K562 (cell line): Measurements from ENCODE around the gene LARP4B. TPM values are rescaled to one million over a fixed set of nuclear protein-coding genes. Genes with fewer than 3 reads are reported as not detected.

Experiments
- ATAC-seq: fragments of 200-7000 bp; cut with Tn5 transposase; 3 replicates; pipeline ENCODE4 v1.9.1; 2020; ENCODE audit warnings: moderate library complexity
- BruUV-seq: library from RNA; stranded (reverse); fragments of 400-500 nt; replicated peaks from 2 replicates; lab custom pipeline; 2021; lab: Mats Ljungman, UMichigan
- CTCF ChIA-PET: fragments of 300-600 bp; formaldehyde crosslinking; extraction: SDS; loops from one replicate; lab custom pipeline; 2021; ENCODE audit warnings: low intra/inter-chr PET ratio; lab: Yijun Ruan, JAX
- POLR2A ChIA-PET: fragments of 300-600, 350-650 bp; sonication (Branson Sonifier 250); formaldehyde crosslinking; extraction: SDS; loops from one replicate; lab custom pipeline; 2021; ENCODE audit warnings: antibody characterized with exemption, inconsistent platforms; lab: Yijun Ruan, JAX
- DNase-seq, 4 experiments: peaks; one replicate each; pipeline versions ENCODE4 v3.0.0 to v3.0.0-alpha.2; 2011 to 2018; ENCODE audit warnings: low spot score in 3 of 4, mixed read lengths in 3 of 4; ENCODE audit errors: extremely low read depth in 1 of 4
- FAIRE-seq: peaks from 2 replicates; lab custom pipeline; 2011; peaks lifted over from hg19 to GRCh38; lab: Jason Lieb, UNC
- H2AFZ ChIP-seq: 2 replicates; pipeline ENCODE4 v1.6.0; 2011; ENCODE audit warnings: low read depth, low read length, control low read depth, inconsistent platforms
- H3K27ac ChIP-seq: fragments of 200-600 bp; 3 replicates; pipeline ENCODE4 v1.8.0; 2011; ENCODE audit warnings: low read depth, mild to moderate bottlenecking, control low read depth, inconsistent platforms, low read length, moderate library complexity, mixed read lengths; ENCODE audit errors: extremely low read depth
- H3K27me3 ChIP-seq, 2 experiments: fragments of 300-600 bp in 1 of 2; 2 replicates in 1 of 2; 3 replicates in 1 of 2; pipeline versions ENCODE4 v1.6.0 to v1.8.0; 2011; ENCODE audit warnings: inconsistent platforms in 2 of 2, low read length in 2 of 2, mild to moderate bottlenecking in 1 of 2, mixed read lengths in 1 of 2, moderate library complexity in 1 of 2; ENCODE audit not compliant: control insufficient read depth in 2 of 2, insufficient read depth in 2 of 2
- H3K36me3 ChIP-seq: fragments of 300-600 bp; 3 replicates; pipeline ENCODE4 v1.8.0; 2011; ENCODE audit warnings: mild to moderate bottlenecking, low read length, inconsistent platforms; ENCODE audit not compliant: control insufficient read depth, insufficient read depth
- H3K4me1 ChIP-seq, 2 experiments: fragments of 200-600 bp in 1 of 2; replicated peaks in 1 of 2; 2 replicates in 1 of 2; 3 replicates in 1 of 2; pipeline versions ENCODE4 v1.5.1 to v1.8.0; 2011; ENCODE audit warnings: inconsistent platforms in 2 of 2, low read length in 2 of 2, mild to moderate bottlenecking in 1 of 2, mixed read lengths in 1 of 2, moderate library complexity in 1 of 2; ENCODE audit not compliant: control insufficient read depth in 2 of 2, insufficient read depth in 2 of 2
- H3K4me2 ChIP-seq: 2 replicates; pipeline ENCODE4 v1.6.1; 2011; ENCODE audit warnings: low read length, control low read depth, inconsistent platforms, mixed read lengths; ENCODE audit not compliant: insufficient read depth
- H3K4me3 ChIP-seq: fragments of 200-600 bp; sonication (generic), shearing (Covaris generic); 2 replicates; pipeline ENCODE4 v1.5.1; 2016; ENCODE audit warnings: control low read depth, inconsistent platforms
- H3K79me2 ChIP-seq: fragments of 200-600 bp; 3 replicates; pipeline ENCODE4 v1.8.0; 2011; ENCODE audit warnings: low read length, inconsistent platforms; ENCODE audit not compliant: control insufficient read depth, insufficient read depth
- H3K9ac ChIP-seq, 2 experiments: 2 replicates each; pipeline versions ENCODE4 v1.6.0 to v1.6.1; 2011; ENCODE audit warnings: low read depth in 2 of 2, low read length in 2 of 2, control low read depth in 1 of 2, inconsistent platforms in 1 of 2, mild to moderate bottlenecking in 1 of 2, mixed read lengths in 1 of 2; ENCODE audit not compliant: insufficient read depth in 1 of 2
- H3K9me1 ChIP-seq: one replicate; pipeline ENCODE4 v1.6.0; 2011; ENCODE audit warnings: inconsistent platforms, mild to moderate bottlenecking, low read length, moderate library complexity; ENCODE audit not compliant: control insufficient read depth, insufficient read depth
- H3K9me3 ChIP-seq: replicated peaks from 2 replicates; pipeline ENCODE4 v1.5.1; 2011; ENCODE audit warnings: low read depth, low read length, inconsistent platforms; ENCODE audit not compliant: control insufficient read depth, insufficient read depth
- H4K20me1 ChIP-seq: replicated peaks from 2 replicates; pipeline ENCODE4 v1.6.1; 2011; ENCODE audit warnings: low read length, inconsistent platforms, mixed read lengths; ENCODE audit not compliant: control insufficient read depth, insufficient read depth
- CBFB ChIP-seq: sonication (generic); formaldehyde crosslinking; IDR thresholded peaks from 2 replicates; pipeline ENCODE4 v1.4.0; 2020; ENCODE audit warnings: mild to moderate bottlenecking, missing genetic modification reagents
- CBX2 ChIP-seq: fragments of 200-600 bp; sonication (generic); IDR thresholded peaks from one replicate; pipeline ENCODE4 v1.6.1; 2012; ENCODE audit warnings: mild to moderate bottlenecking, low read length, inconsistent platforms; ENCODE audit not compliant: insufficient read depth, poor library complexity, severe bottlenecking
- ILK ChIP-seq: fragments of 450-650 bp; IDR thresholded peaks from 2 replicates; pipeline ENCODE4 v1.6.1; 2016; ENCODE audit warnings: missing genetic modification characterization, low read depth, mild to moderate bottlenecking, missing compliant biosample characterization, moderate library complexity, borderline replicate concordance
- MAFK ChIP-seq: IDR thresholded peaks from 2 replicates; pipeline ENCODE4 v1.6.1; 2011; ENCODE audit warnings: low read length, improper control_type of control experiment
- MAX ChIP-seq: sonication (generic); formaldehyde crosslinking; IDR thresholded peaks from 2 replicates; pipeline ENCODE4 v1.9.0; 2022; ENCODE audit warnings: mild to moderate bottlenecking, missing genetic modification reagents
- REST ChIP-seq, 2 experiments: fragments of 450-650 bp; formaldehyde crosslinking in 1 of 2; IDR thresholded peaks; 2 replicates each; pipeline versions ENCODE4 v1.4.0 to v1.6.1; 2014 to 2020; ENCODE audit warnings: mild to moderate bottlenecking in 2 of 2, borderline replicate concordance in 1 of 2, low read depth in 1 of 2
- TCF3 ChIP-seq: sonication (generic); formaldehyde crosslinking; IDR thresholded peaks from 2 replicates; pipeline ENCODE4 v1.4.0; 2020; ENCODE audit warnings: mild to moderate bottlenecking, missing genetic modification reagents
- ZBTB17 ChIP-seq: fragments of 450-650 bp; formaldehyde crosslinking; IDR thresholded peaks from 2 replicates; pipeline ENCODE4 v1.4.0; 2020; ENCODE audit warnings: mild to moderate bottlenecking
- ZNF212 ChIP-seq: fragments of 450-650 bp; formaldehyde crosslinking; IDR thresholded peaks from 2 replicates; pipeline ENCODE4 v1.4.0; 2020; ENCODE audit warnings: mild to moderate bottlenecking
- ZNF253 ChIP-seq: fragments of 250-450 bp; sonication (Bioruptor Pico); conservative IDR thresholded peaks from 2 replicates; pipeline ENCODE4 v1.6.1; 2021; ENCODE audit warnings: mild to moderate bottlenecking
- WGBS: fragments of 100-300 bp; shearing (Covaris generic); methylation state at CpG from one replicate; pipeline ENCODE4 v1.1.6; 2016; ENCODE audit warnings: low coverage, mixed read lengths; ENCODE audit not compliant: insufficient coverage; ENCODE audit errors: missing lambda C conversion rate; 5-methylcytosine and 5-hydroxymethylcytosine counted together
- in situ Hi-C: fragments of 300-500 bp; cut with MboI; formaldehyde crosslinking; loops from 4 replicates; pipeline ENCODE4 v1.15.0; 2018; ENCODE audit warnings: inconsistent platforms, mixed read lengths
- intact Hi-C: fragments of 100-400 bp; cut with micrococcal nuclease; formaldehyde crosslinking; loops from 2 replicates; pipeline ENCODE4 v1.14.2; 2022
- polyA plus RNA-seq, 8 experiments: library from polyadenylated mRNA; depleted of rRNA in 4 of 8; stranded (reverse) in 5 of 8; unstranded in 3 of 8; fragments of >200 nt; fragmentation: Nextera tagmentation in 2 of 8; fragmentation: Illumina TruSeq in 1 of 8; extraction: Ambion mirVana in 2 of 8; extraction: Trizol in 1 of 8; gene quantifications; 2 replicates each; pipeline versions ENCODE4 v1.2.1 to v1.2.3, GENCODE V29; 2011 to 2014; ENCODE audit warnings: inconsistent platforms in 1 of 8, missing spikeins in 1 of 8
- total RNA-seq, 7 experiments: library from RNA; depleted of rRNA in 6 of 7; stranded (reverse); fragments of >200 nt in 6 of 7; fragmentation: Illumina TruSeq in 2 of 7; extraction: Trizol in 2 of 7; gene quantifications; 2 replicates each; pipeline versions ENCODE4 v1.2.1 to v1.2.3, GENCODE V29; 2011 to 2021; ENCODE audit warnings: low replicate concordance in 1 of 7
- TF ChIP-seq, protein P1 (sequence below): fragments of 450-650 bp; IDR thresholded peaks from 2 replicates; pipeline ENCODE4 v1.6.1; 2016

LARP4B gene
- total and polyA plus RNA-seq, 9 of the 15 experiments (the other 6 are each of a cell fraction or from before 2014, with no cell fraction given): 11.8 to 130 (median 42.6) TPM

DNA sequence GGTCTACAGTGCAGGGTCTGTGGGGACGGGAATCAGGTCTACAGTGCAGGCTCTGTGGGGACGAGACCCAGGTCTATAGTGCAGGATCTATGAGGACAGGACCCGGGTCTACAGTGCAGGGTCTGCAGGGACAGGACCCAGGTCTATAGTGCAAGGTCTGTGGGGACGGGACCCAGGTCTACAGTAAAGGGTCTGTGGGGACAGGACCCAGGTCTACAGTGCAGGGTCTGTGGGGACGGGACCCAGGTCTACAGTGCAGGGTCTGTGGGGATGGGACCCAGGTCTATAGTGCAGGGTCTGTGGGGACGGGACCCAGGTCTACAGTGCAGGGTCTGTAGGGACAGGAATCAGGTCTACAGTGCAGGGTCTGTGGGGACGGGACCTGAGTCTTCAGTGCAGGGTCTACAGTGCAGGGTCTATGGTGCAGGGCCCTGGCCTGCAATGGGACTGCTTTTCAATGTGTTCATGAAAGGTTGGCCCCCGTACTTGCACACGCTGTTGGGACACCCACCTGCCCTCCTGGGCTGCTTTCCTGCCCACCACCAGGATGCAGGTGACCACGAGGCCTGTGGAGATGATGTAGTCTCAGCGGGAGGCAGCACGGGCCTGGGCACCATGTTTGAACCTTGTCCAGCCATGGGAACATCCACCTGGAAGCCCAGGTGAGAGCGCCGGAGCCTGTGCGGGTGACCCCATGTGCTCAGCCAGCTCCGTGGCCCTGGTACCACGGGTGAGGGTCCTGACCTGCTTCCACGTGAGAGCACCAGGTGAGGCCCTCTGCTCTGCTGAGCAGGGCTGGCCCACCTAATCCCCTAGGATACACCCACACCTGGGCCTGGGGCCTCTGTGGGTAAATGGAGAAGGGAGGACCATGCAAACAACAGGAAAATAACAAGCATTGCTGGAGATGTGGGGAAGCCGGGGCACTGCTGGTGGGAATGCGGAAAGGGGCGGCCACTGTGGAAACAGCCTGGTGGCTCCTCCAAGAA lies 150.7 kb downstream of the LARP4B start:
- no peaks in the 10 kb centered on the region for H3K9me3 ChIP-seq
- H2AFZ ChIP-seq: no peak overlapping the region
- peaks cover 43 to 89% of the 10 kb centered on the region in 2 experiments for H3K27me3 ChIP-seq
- in situ Hi-C loops: no loop called here
- intact Hi-C loops: no loop called here
- ChIA-PET POLR2A (no interaction called here), CTCF (no interaction called here)
- H3K36me3 ChIP-seq: no peaks in the 10 kb centered on the region
- H3K4me3 ChIP-seq: no peak overlapping the region
- TF ChIP-seq TCF3 (CRISPR knock-in tag) (no peak), REST (IDR thresholded peaks at IDR 0.05; ENCODE audit: borderline replicate concordance) (no peak), REST (CRISPR knock-in tag; IDR thresholded peaks at IDR 0.05; ENCODE audit: low read depth) (no peak), ZNF212 (no peak), MAFK (no peak), ZBTB17 (CRISPR knock-in tag) (no peak), ILK (tag) (no peak), CBX2 (no peak), CBFB (CRISPR knock-in tag) (no peak), MAX (CRISPR knock-in tag) (no peak), ZNF253 (CRISPR knock-in tag) (no peak)
- TF ChIP-seq, protein P1, sequence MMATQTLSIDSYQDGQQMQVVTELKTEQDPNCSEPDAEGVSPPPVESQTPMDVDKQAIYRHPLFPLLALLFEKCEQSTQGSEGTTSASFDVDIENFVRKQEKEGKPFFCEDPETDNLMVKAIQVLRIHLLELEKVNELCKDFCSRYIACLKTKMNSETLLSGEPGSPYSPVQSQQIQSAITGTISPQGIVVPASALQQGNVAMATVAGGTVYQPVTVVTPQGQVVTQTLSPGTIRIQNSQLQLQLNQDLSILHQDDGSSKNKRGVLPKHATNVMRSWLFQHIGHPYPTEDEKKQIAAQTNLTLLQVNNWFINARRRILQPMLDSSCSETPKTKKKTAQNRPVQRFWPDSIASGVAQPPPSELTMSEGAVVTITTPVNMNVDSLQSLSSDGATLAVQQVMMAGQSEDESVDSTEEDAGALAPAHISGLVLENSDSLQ: no peak
- H3K27ac ChIP-seq: no peak overlapping the region
- H3K9me1 ChIP-seq: no peaks in the 10 kb centered on the region
- BruUV-seq: no TSS peak
- no peak overlapping the region for H3K9ac ChIP-seq
- FAIRE-seq (no peak), DNase-seq (no peak), ATAC-seq (no peak)
- H3K4me1 ChIP-seq: peaks cover 0 to 23% of the 10 kb centered on the region in 2 experiments; a peak in 2 of 5 replicates
- no peaks in the 10 kb centered on the region for H3K79me2 ChIP-seq
- H4K20me1 ChIP-seq: no peaks in the 10 kb centered on the region
- H3K4me2 ChIP-seq: no peak overlapping the region
- 9% methylated on average over 21 of the region's 21 CpGs for WGBS
